Activated CD8-positive, alpha-beta memory T cell treated with anti-CD3 and anti-CD28 coated beads for 36 hours (primary cell): ENCODE data around the gene COL24A1. TPM values are rescaled to one million over a fixed set of nuclear protein-coding genes. Genes with fewer than 3 reads are reported as not detected.
"Not testable (repeated sequence)": the region's sequence is repeated elsewhere in the genome, so short reads cannot be mapped to it uniquely, and the experiment has no call there.

ENCODE experiments used
- CTCF ChIA-PET: fragments of 350-600 bp; sonication (Branson Sonifier 250); formaldehyde crosslinking; loops from one replicate; lab custom pipeline; 2021; ENCODE audit warnings: antibody characterized with exemption; lab: Charles Lee
- POLR2A ChIA-PET: fragments of 350-600 bp; sonication (Branson Sonifier 250); formaldehyde crosslinking; loops from one replicate; lab custom pipeline; 2021; ENCODE audit warnings: antibody characterized with exemption; lab: Charles Lee
- total RNA-seq, 2 experiments: library from RNA; stranded (reverse); gene quantifications; one replicate each; pipeline ENCODE4 v1.2.3, GENCODE V29; 2021

Gene COL24A1
- total RNA-seq, 2 experiments from 2014 or later = not detected

GRCh38 chr1:86154571-86155050, 2.0 kb downstream of the COL24A1 start:
- ChIA-PET CTCF (no interaction called here), POLR2A (no interaction called here)

DNA sequence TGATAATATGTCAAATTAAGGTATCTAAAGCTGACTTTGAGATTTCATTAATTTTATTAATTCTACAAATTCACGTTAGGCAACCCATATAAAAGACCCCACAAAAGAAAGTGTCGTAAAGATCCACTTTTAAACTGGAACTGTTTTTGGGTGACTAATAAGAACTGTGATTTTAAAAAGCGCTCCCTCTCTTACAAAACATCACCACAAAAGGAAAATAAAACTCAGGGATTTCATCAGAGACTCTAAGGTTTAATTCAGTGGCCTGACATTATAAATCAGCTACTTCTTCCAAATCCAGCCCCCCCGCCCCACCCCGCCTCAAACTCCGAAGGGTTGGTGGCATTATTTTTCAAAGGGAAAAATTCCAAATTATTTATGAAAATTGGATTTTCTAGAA, 2.7 kb downstream of the COL24A1 start:
- CTCF ChIA-PET = no interaction called here

GRCh38 chr1:86152887-86153286, 3.7 kb downstream of the COL24A1 start:
- POLR2A ChIA-PET = interaction anchor here (0.5 kb wide), 1 partner anchor 1603 kb away, joined by 4 read pairs; no protein-coding TSS in a partner anchor
- CTCF ChIA-PET = no interaction called here

More for the DNA sequence above, 2.7 kb downstream of the COL24A1 start:
- POLR2A ChIA-PET = no interaction called here

- CTCF ChIA-PET = no interaction called here
These were observed 5.1 kb downstream of the COL24A1 start for GRCh38 chr1:86151427-86151826.

DNA sequence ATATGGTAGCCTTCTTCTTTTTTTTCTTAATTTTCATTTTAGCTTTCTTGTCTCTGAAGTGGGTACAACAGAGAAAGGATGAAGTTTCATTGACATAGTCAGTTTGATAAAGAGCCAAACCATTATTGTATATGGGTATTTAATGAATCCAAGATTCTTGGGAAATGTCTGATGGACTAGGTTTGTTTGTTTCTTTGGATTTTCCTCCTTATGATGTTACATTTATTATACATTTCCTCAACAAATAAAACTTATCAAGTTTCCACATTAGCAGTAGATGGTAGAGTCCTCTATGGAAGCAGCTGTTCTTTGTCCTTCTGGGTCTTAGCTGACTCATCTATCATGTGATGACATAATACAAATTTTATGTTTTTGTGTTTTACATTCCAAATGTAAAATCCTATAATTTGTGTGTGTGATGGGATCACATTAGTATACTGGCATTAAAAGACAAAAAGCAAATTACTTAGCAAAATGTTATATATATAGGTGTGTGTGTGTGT, 6.0 kb downstream of the COL24A1 start:
- CTCF ChIA-PET = no interaction called here
- POLR2A ChIA-PET = no interaction called here

More at GRCh38 chr1:86151427-86151826, 5.1 kb downstream of the COL24A1 start:
- POLR2A ChIA-PET = no interaction called here

GRCh38 chr1:86149591-86149990, 7.0 kb downstream of the COL24A1 start:
- CTCF ChIA-PET = no interaction called here

GRCh38 chr1:86147755-86148154, 8.8 kb downstream of the COL24A1 start:
- CTCF ChIA-PET = no interaction called here

More at GRCh38 chr1:86149591-86149990, 7.0 kb downstream of the COL24A1 start:
- POLR2A ChIA-PET = no interaction called here

DNA sequence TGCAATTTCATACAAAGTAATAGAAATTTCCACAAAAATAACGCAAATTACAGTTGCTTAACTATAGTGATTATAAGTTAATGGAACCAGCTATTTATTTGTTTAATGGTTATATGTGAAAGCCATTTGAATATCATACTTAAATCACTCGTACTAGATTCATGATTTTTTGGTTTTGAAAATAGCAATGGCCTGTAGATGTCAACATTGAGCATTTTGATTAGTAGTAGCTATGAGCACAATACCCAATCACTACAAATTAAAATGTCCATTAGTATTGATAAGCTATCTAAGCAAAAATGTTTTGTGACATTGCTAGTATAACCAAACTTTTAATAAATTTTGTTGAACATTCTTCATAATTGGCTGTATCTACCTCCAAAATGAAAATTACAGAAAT, 10.0 kb downstream of the COL24A1 start:
- ChIA-PET CTCF (no interaction called here), POLR2A (no interaction called here)

More at GRCh38 chr1:86147755-86148154, 8.8 kb downstream of the COL24A1 start:
- POLR2A ChIA-PET = no interaction called here

DNA sequence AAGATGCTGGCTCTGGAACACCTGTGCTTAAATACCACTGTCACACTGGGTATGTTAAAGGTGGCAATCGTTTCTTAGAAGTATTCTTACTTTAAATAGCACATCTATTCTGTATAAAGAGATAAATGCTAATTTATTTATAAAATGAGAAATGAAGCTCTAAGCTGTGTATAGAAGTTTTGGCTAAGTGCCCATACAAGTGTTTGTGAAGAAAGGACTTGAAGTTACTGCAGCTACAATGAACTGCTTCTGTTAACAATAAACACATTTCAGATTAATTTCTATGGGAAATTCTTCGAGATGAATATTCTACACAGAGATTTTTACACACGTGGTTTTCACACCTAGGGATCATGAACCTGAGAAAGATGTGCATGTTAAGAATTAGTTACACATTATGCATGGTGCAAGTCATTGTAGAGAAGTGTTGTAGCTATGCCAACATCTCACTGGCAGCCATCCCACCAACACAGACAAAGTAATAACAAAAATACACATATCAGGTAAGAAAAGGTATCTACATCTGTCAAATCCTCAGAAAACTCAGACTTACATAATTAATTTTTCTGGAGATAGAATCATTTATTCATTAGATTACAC, 16.2 kb downstream of the COL24A1 start:
- ChIA-PET POLR2A (no interaction called here), CTCF (no interaction called here)

- POLR2A ChIA-PET = no interaction called here
- CTCF ChIA-PET = interaction anchor here (0.6 kb wide), 1 partner anchor 648 kb away, joined by 3 read pairs; no protein-coding TSS in a partner anchor
These were observed 17.8 kb downstream of the COL24A1 start for GRCh38 chr1:86138746-86139145.

DNA sequence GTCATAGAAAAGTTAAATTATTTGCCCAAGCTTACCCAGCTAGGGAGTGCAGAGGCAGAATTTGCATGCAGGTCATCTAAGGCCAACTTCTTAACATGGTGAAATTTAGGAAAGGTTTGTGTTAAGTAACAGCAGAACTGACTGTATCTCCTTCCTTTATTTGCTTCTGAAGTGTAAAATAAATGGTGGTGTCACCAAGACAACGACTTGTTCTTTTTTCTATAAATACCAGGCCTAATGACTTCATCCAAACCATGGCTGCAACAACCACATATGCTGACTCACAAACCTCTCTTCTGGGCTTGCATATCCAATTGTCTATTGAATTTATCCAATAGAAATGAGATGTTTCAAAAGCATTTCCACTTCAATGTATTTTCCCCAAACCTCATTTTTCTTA, 19.1 kb downstream of the COL24A1 start:
- ChIA-PET CTCF (no interaction called here), POLR2A (no interaction called here)

DNA sequence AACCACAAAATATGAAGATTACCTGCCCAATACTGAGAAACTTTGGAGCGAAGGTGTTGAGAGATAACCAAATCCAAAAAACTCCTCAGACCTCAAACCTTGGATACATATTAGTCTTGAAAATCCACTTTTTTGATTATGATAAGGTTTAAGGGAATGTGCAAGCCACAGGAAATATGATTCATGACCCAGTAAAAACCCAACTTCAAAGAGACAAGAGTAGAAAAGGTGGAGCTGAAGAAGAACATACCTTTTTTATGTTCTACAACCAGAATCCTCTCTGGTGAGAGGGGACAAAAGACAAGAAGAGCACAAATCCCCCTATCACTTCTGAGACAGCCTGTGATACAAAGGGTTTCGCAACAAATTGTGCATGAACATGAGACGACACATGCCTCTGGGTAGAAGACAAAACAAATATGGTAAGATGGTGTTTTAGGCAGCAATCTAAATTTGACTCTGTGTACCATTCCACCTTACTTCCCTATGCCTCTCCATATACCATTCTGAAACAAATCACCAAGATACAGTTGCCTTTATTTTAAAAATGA, 37.3 kb downstream of the COL24A1 start:
- CTCF ChIA-PET = no interaction called here
- POLR2A ChIA-PET = no interaction called here

DNA sequence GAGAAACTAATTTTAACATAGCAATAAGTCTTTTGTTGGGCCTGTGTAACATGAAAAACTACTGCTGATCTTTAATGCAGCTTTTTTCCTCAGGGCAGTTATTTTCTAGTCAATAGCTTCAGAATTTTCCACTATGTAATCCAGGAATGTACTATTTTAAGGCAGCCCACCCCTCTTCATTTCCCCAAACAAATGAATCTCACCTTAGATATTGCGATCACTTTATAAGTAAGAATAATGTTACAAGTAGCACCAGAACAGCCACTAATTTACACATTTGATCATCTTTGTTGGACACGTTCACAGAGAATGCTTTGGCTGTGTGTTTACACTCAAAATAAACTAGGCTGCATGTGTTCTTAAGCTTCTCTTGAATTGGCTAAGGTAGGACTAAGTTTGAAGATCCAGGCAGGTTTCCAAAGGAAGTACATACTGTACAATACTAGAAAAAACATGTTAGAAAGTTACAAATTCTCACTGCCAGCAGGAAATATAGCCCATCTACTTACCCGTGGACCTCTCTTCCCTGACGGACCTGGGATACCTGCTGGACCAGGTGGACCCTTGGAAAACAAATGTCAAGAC, 41.7 kb downstream of the COL24A1 start:
- ChIA-PET POLR2A (no interaction called here), CTCF (no interaction called here)

GRCh38 chr1:86114236-86114635, 42.3 kb downstream of the COL24A1 start:
- ChIA-PET POLR2A (no interaction called here), CTCF (no interaction called here)

GRCh38 chr1:86111590-86111989, 45.0 kb downstream of the COL24A1 start:
- POLR2A ChIA-PET, CTCF ChIA-PET: not testable (repeated sequence)

GRCh38 chr1:86110451-86111129, 46.0 kb downstream of the COL24A1 start:
- POLR2A ChIA-PET = no interaction called here
- CTCF ChIA-PET = no interaction called here

- ChIA-PET CTCF (no interaction called here), POLR2A (no interaction called here)
These were observed 51.1 kb downstream of the COL24A1 start for GRCh38 chr1:86105533-86105866.

DNA sequence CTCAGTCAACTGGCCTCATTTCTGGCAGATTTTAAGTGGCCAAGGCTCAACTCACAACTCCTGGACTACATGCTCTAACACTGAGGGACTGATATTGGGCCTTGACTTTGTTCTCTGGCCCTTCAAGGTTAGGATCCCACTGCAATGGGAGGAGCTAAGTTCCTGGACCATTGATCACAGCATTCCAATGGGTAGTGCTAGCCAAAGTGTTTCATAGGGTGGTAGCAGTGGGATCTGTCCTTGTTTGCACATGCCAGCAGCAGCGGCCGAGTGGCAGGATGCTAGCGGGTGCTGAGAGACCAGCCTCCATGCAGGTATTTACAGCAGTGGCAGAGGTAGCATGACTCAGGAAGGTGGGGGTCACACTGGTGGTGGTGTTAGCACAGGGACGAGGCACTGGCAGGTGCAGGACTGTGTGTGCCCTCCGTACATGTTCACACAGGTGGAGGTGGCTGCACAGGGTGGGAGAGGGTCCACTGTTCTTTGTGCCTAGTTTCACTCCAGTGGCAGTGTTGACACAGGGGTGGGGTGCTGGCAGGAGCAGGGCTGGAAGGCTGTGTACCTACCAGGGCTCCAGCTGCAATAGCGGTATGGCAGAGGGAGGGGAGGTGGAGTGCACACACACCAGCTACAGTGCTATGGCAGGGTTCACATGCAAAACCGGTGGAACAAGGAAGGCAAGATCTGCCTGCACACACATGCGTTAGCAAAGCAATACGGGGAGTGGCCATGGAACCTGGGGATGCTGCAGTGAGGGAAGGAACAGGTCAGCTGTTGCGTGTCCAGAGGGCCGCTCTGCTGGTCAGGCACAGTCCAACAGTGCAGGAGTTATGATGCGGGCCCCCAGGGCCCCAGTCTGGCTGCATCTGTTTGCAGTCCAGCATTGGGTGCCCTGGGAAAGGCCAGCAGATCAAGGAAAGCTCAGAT, 51.7 kb downstream of the COL24A1 start:
- POLR2A ChIA-PET = no interaction called here
- CTCF ChIA-PET = no interaction called here

DNA sequence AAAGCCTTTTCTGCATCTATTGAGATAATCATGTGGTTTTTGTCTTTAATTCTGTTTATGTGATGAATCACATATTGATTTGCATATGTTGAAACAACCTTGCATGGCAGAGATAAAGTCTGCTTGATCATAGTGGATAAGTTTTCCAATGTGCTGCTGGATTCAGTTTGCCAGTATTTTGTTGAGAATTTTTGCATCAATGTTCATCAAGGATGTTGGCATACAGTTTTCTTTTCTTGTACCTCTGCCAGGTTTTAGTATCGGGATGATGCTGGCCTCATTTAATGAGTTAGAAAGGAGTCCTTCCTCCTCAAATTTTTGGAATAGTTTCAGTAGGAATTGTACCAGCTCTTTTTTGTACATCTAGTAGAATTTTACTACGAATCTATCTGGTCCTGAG, 55.0 kb downstream of the COL24A1 start:
- ChIA-PET CTCF (no interaction called here), POLR2A (no interaction called here)
